ENCODE data around the gene CDKL1.

CDKL1 gene

DNA sequence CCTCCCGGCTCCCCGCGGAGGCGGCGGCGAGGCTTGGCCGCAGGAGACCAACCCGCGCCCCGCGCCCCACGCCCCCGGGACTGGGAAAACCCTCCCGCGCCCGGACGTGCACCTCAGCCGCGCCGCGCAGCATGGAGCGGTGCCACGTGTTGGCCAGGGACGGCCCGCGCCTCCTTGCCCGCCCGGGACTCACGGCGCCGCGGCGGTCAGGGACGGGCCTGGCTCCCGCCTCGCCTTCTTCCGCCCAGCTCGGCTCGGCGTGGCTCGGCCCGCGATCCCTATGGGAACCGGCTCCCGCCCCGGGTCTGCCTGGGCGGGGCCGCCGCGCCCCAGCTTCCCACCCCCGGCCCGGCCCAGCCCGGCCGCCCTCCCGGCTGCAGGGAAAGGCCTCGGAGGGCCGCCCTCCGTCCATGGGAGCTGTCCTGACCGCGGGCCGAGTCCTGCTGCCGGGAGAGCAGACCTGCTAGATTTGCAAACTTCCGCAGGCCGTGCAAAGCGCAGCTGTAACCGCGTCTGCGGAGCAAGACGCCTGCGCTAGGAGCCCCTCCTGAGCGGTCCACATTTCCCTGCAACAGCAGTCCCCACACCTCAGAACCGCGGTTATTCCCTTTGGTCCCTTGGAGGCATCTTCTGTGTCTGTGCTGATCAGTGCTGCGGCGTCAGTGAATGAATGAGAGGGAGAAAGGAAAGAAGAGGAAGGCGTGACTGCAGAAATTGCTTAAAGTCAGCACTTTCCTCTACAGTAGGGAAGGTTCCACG lies at the start of gene CDKL1:
CDKL1 (minus strand) TSS at position 251 of the 759 bp plus-strand sequence. CDS start 1,013 bp downstream, outside the sequence.
- Mint-ChIP-seq H3K4me1 (ENCODE audit: low read depth) (peaks cover 9% of the 10 kb centered on the region), H3K9me3 (no peaks in the 10 kb centered on the region), H3K4me3 (peak within 1 kb of the TSS; percentile 84), H3K36me3 (ENCODE audit: low read depth) (no peaks in the 10 kb centered on the region), H3K27me3 (ENCODE audit: low read depth) (peaks cover 36% of the 10 kb centered on the region), H3K27ac (no peak within 1 kb of the TSS)
- peak; percentile 59 for DNase-seq (ENCODE audit: low spot score)

DNA sequence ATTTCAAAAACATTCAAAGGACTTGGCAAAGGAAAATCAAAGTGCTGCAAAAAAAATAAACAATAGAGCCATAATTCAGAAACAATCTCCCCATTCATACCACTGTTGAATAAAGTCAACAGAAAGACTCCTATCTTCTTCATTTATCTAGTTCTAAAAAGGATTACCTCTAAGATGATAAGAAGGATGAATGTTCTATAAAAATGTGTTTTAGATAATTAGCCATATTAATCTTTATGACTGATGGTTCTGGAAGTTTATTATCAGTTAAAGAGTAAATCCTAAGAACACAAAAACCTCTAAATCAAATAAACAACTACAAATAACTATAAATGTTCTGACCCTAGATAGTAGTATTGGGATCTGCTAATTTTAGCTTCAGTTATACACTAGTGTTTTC lies 37.8 kb upstream of the CDKL1 start:
- Mint-ChIP-seq H3K36me3 (ENCODE audit: low read depth) (peaks cover 34% of the 10 kb centered on the region), H3K9me3 (peaks cover 12% of the 10 kb centered on the region), H3K4me1 (ENCODE audit: low read depth) (no peaks in the 10 kb centered on the region), H3K27ac (no peak overlapping the region), H3K27me3 (ENCODE audit: low read depth) (no peaks in the 10 kb centered on the region), H3K4me3 (no peak overlapping the region)
- DNase-seq (ENCODE audit: low spot score) = no peak

DNA sequence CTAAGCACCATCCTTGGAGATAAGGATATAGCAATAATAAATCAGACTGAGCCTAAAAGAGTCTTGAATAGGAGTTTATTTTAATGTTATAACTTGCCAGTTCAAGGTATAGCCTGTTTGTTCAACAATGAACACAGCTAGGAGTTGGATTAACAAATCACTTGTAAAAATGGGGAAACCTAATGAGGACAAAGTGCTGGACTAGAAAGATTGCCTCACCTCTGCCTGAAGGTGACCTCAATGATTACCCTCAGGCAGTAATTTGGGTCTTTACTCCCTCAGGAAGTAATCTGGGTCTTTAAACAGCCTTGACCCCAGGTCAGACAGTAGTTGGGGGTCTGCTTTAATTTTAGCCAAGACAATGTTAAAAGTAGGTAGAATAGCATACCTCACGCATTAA lies 35.5 kb upstream of the CDKL1 start:
- no peaks in the 10 kb centered on the region for H3K27me3 Mint-ChIP-seq (ENCODE audit: low read depth)
- DNase-seq (ENCODE audit: low spot score) = no peak
- no peak overlapping the region for H3K4me3 Mint-ChIP-seq
- peaks cover 5% of the 10 kb centered on the region for H3K9me3 Mint-ChIP-seq
- no peak overlapping the region for H3K27ac Mint-ChIP-seq
- no peaks in the 10 kb centered on the region for H3K4me1 Mint-ChIP-seq (ENCODE audit: low read depth)
- H3K36me3 Mint-ChIP-seq (ENCODE audit: low read depth) = peaks cover 28% of the 10 kb centered on the region

DNA sequence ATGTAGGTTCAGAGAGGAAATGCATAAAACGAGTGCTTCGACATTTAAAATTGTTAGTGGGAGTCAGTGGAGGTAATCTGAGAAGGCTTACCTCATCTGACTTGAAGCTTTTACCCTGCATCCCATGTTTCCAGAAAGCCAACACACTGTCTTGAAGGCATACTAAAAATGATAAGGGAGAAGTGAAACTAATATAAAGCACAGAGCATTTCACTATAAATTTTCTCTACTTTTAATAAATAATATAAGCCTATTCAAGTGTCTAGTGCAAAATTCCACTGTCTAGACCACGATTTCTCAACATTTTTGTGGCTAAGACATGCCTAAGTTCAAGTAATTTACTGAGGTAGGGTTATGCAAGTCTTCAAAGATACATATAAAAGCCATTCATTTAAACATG lies 29.1 kb upstream of the CDKL1 start:
- peaks cover 7% of the 10 kb centered on the region for H3K36me3 Mint-ChIP-seq (ENCODE audit: low read depth)
- no peak overlapping the region for H3K4me3 Mint-ChIP-seq
- no peaks in the 10 kb centered on the region for H3K27me3 Mint-ChIP-seq (ENCODE audit: low read depth)
- H3K4me1 Mint-ChIP-seq (ENCODE audit: low read depth) = no peaks in the 10 kb centered on the region
- no peak overlapping the region for H3K27ac Mint-ChIP-seq
- DNase-seq (ENCODE audit: low spot score) = no peak
- no peaks in the 10 kb centered on the region for H3K9me3 Mint-ChIP-seq

DNA sequence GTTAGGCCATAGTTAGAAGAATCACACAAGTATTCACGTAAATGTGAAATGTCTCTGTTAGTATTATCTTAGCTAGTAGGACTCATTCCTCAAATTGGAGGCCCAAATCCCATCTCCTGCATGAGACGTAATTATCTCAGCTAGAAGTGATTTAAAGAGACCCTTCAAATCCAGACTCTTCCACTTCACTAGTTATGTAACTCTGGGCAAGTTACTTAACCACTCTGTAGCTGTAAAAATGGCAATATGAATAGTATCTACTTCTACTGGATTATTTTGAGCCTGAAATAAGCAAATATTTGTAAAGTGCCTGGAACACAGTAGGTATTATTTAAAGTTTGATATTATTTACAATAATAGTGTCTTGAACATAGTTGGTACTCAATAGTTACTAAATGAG lies 28.4 kb upstream of the CDKL1 start:
- Mint-ChIP-seq H3K4me3 (no peak overlapping the region), H3K27ac (no peak overlapping the region), H3K27me3 (ENCODE audit: low read depth) (no peaks in the 10 kb centered on the region), H3K9me3 (no peaks in the 10 kb centered on the region), H3K4me1 (ENCODE audit: low read depth) (no peaks in the 10 kb centered on the region), H3K36me3 (ENCODE audit: low read depth) (peaks cover 7% of the 10 kb centered on the region)
- no peak for DNase-seq (ENCODE audit: low spot score)

DNA sequence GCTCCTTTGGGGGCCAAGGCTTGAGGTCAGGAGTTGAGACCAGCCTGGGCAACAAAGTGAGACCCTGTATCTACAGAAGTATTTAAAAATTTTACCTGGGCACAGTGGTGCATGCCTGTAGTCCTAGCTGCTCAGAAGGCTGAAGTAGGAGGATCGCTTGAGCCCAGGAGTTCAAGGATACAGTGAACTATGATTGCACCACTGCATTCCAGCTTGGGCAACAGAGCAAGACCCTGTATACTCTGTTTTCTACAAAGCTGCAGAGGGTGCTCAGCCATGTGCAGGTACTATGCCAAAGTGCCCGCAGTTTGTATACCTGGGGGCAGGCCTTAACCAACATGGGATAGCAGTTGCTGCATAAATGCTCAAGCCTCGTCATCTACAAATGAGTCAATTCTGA lies 26.8 kb upstream of the CDKL1 start:
- Mint-ChIP-seq H3K36me3 (ENCODE audit: low read depth) (peaks cover 8% of the 10 kb centered on the region), H3K27ac (no peak overlapping the region), H3K4me1 (ENCODE audit: low read depth) (no peaks in the 10 kb centered on the region), H3K4me3 (no peak overlapping the region), H3K27me3 (ENCODE audit: low read depth) (no peaks in the 10 kb centered on the region), H3K9me3 (no peaks in the 10 kb centered on the region)
- DNase-seq (ENCODE audit: low spot score) = no peak

DNA sequence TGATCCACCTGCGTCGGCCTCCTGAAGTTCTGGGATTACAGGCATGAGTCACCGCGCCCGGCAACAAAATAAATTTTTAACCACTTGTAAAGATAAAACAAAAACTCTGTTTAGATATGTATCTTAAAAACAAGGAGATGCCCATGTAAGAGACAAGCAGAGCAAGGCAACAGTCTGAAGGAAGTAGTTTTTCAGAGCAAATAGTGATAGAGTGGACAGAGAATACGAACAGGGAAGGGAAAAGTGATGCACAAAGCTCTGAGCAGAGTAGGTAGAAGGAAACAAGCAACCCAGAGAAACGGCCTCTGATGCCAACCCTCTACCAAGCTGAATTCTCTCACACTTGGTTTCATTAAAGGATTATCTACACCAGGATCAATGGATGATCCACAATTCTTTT lies 24.8 kb upstream of the CDKL1 start:
- H3K36me3 Mint-ChIP-seq (ENCODE audit: low read depth) = peaks cover 11% of the 10 kb centered on the region

DNA sequence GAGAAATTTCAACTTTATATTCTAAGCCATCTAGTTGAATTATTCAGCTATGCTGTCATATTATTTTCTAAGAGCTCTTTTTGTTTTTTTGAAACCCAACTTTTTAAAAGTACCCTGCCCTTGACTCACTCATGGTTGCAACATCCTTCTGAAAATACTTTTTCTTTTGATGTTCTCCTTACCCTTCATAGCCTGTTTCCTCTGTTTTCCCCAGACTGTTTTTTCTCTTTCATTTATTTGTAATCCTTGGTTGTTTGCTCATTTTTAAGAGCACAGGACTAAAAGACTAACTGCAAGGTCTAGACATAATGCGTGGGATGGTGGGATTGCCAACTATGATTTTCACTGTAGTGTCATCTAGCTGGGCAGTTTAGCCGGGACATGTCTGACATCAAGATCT lies 21.2 kb upstream of the CDKL1 start:
- Mint-ChIP-seq H3K4me3 (no peak overlapping the region), H3K36me3 (ENCODE audit: low read depth) (peaks cover 6% of the 10 kb centered on the region), H3K27ac (no peak overlapping the region), H3K27me3 (ENCODE audit: low read depth) (no peaks in the 10 kb centered on the region), H3K9me3 (no peaks in the 10 kb centered on the region), H3K4me1 (ENCODE audit: low read depth) (peaks cover 2% of the 10 kb centered on the region)
- no peak for DNase-seq (ENCODE audit: low spot score)

More for the DNA sequence above, 24.8 kb upstream of the CDKL1 start:
- H3K4me1 Mint-ChIP-seq (ENCODE audit: low read depth) = peaks cover 2% of the 10 kb centered on the region
- H3K9me3 Mint-ChIP-seq = no peaks in the 10 kb centered on the region
- no peak overlapping the region for H3K27ac Mint-ChIP-seq
- DNase-seq (ENCODE audit: low spot score) = no peak
- H3K27me3 Mint-ChIP-seq (ENCODE audit: low read depth) = no peaks in the 10 kb centered on the region
- no peak overlapping the region for H3K4me3 Mint-ChIP-seq

DNA sequence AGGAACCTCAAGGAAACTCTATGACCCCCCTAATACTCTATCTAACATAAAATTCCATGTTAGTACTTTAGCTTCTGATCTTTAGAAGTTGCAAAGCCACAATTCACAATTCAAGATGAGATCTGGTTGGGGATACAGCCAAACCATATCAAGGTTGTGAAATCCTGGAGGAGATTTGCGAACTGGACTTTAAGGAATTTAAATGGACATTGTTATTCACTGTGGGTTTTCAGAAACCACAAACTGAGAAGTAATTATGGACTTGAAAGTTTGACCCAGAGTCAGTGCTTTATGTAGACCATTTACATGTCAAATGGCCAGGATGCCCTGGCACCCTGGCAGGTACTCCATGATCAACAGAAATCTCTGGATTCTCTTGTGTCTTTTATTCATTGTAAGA lies 14.2 kb upstream of the CDKL1 start:
- DNase-seq (ENCODE audit: low spot score) = no peak
- H3K27ac Mint-ChIP-seq = no peak overlapping the region

DNA sequence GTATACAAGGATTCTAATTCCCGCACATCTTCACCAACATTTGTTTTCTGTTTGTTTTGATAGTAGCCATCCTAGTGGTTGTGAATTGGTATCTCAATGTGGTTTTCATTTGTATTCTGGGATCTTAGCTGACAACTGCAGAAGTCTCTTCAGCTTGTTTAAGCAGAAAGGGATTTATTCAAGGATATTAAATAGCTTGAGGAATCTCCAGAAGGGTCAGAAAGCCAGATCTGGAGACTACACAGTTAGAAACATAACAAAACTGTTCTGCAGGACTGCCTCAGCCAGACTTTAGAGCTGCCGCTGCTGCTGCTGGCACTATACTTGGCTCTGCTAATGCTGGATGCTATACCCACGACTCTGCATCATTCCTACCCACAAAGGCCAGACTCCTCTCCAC lies 13.4 kb upstream of the CDKL1 start:
- Mint-ChIP-seq H3K4me3 (no peak overlapping the region), H3K27ac (no peak overlapping the region), H3K27me3 (ENCODE audit: low read depth) (no peaks in the 10 kb centered on the region), H3K9me3 (peaks cover 5% of the 10 kb centered on the region), H3K36me3 (ENCODE audit: low read depth) (peaks cover 3% of the 10 kb centered on the region), H3K4me1 (ENCODE audit: low read depth) (peaks cover 7% of the 10 kb centered on the region)
- no peak for DNase-seq (ENCODE audit: low spot score)

More for the DNA sequence above, 14.2 kb upstream of the CDKL1 start:
- Mint-ChIP-seq H3K36me3 (ENCODE audit: low read depth) (peaks cover 3% of the 10 kb centered on the region), H3K9me3 (peaks cover 3% of the 10 kb centered on the region), H3K4me3 (no peak overlapping the region), H3K27me3 (ENCODE audit: low read depth) (no peaks in the 10 kb centered on the region), H3K4me1 (ENCODE audit: low read depth) (peaks cover 4% of the 10 kb centered on the region)

DNA sequence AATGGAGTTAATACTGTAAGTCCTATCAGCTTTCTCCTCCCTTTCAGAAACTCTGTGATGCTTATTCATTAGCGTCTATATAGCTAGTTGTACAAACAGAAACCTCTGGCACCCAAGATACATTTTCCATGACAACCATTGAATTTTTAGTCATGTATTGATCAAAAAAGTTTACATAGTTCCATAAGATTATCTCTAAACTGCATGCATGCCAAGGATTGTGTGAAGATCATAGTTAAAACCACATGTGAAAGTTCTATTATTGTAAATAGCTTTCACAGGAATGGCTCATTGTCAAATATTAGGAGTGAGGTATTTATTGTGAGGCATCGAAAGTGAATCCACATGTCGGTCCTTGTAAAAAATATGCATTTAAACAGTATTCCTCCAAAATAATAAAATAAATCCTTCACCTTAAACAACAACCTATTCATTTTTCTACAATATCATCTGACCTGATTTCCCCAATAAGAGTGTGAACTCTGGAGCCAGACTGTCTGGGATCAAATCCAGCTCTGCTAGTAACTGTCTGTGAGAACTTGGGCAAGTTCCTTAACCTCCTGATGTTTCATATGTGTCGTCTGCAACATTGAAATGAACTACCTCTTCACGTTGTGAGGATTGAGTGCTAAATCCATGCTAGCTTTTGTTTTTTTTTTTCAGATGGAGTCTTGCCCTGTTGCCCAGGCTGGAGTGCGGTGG lies 10.6 kb upstream of the CDKL1 start:
- H3K4me1 Mint-ChIP-seq (ENCODE audit: low read depth) = peaks cover 7% of the 10 kb centered on the region
- no peak for DNase-seq (ENCODE audit: low spot score)

DNA sequence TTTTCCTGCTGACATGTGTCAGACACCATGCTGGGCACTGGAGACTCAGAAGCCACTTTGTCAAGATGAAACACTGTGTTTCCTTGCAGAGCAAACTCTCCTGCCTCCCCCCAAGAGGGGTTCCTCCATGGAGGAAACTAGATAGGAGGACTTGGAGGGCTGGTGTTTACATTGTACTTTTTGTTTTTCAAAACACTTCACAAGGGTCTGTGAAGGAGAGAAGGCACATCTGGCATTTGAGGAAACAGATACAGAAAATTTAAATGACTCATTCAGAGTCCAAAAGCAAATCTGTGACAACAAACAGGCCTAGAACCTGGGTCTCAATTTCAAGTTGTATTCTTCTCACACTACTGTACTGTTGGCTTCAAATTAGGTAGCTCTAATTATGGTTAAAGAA lies 6.7 kb upstream of the CDKL1 start:
- H3K27me3 Mint-ChIP-seq (ENCODE audit: low read depth) = no peaks in the 10 kb centered on the region
- no peak overlapping the region for H3K27ac Mint-ChIP-seq
- DNase-seq (ENCODE audit: low spot score) = no peak
- H3K4me1 Mint-ChIP-seq (ENCODE audit: low read depth) = peaks cover 7% of the 10 kb centered on the region
- no peaks in the 10 kb centered on the region for H3K36me3 Mint-ChIP-seq (ENCODE audit: low read depth)
- H3K4me3 Mint-ChIP-seq = no peak overlapping the region
- H3K9me3 Mint-ChIP-seq = peaks cover 5% of the 10 kb centered on the region

More for the DNA sequence above, 10.6 kb upstream of the CDKL1 start:
- Mint-ChIP-seq H3K27me3 (ENCODE audit: low read depth) (no peaks in the 10 kb centered on the region), H3K4me3 (no peak overlapping the region), H3K27ac (no peak overlapping the region), H3K36me3 (ENCODE audit: low read depth) (peaks cover under 1% of the 10 kb centered on the region), H3K9me3 (peaks cover 5% of the 10 kb centered on the region)

DNA sequence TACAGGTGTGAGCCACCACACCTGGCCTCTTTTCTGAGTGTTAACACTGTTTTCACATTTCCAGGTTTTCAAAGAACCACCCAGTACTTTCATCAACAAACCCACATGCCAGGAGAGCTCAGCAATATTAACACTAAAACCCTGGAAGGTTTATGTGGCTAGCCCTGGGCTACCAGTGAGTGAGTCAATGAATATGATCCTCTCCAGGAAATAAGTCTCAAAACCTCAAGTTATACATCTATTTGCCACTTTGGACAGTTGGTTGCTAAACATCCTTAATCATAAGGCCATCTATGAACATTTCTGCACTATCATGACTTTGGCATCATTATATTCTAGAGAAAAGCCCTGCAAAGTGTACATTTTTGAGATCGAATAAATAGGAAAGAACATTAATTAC lies 6.3 kb upstream of the CDKL1 start:
- Mint-ChIP-seq H3K4me1 (ENCODE audit: low read depth) (peaks cover 7% of the 10 kb centered on the region), H3K9me3 (peaks cover 5% of the 10 kb centered on the region), H3K27ac (no peak overlapping the region), H3K27me3 (ENCODE audit: low read depth) (peaks cover 3% of the 10 kb centered on the region), H3K36me3 (ENCODE audit: low read depth) (no peaks in the 10 kb centered on the region), H3K4me3 (no peak overlapping the region)
- no peak for DNase-seq (ENCODE audit: low spot score)

DNA sequence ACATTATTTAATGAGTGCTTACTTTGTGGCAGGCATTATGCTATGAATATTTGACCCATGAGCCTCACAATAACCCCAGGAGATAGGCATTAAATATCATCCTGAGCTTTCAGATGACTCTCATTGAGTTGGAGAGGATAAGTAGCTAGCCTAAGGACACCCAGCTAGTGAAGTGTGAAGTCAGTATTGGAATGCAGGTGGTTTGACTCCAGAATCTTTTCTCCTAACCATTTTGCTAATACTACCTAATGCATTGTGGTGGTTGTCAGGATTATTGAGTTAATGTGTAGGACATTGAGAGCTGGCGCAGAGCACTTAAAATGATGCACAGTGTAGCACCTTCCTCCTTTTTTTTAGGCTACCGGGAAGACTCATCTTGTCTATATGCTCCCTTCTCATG lies 3.8 kb upstream of the CDKL1 start:
- Mint-ChIP-seq H3K4me1 (ENCODE audit: low read depth) (peaks cover 9% of the 10 kb centered on the region), H3K27ac (no peak overlapping the region), H3K36me3 (ENCODE audit: low read depth) (no peaks in the 10 kb centered on the region), H3K4me3 (no peak overlapping the region), H3K9me3 (no peaks in the 10 kb centered on the region), H3K27me3 (ENCODE audit: low read depth) (peaks cover 19% of the 10 kb centered on the region)
- no peak for DNase-seq (ENCODE audit: low spot score)

Data from T-helper 2 cell treated with Interferon-gamma antibody and Interleukin-4, amounts not matched to agents 5 μg/mL and 100 μg/mL, for 36 hours (primary cell).